ENCODE results near the gene PI4K2A. TPM values are rescaled to one million over a fixed set of nuclear protein-coding genes. Genes with fewer than 3 reads are reported as not detected.

Gene PI4K2A
- total and polyA plus RNA-seq, 2 of the 4 experiments (the other 2 are of a cell fraction), result 15.8 to 27.3 TPM

- peak overlapping the region; percentile 99 for H3K27ac ChIP-seq (ENCODE audit: insufficient read depth, low read length)
- H3K9ac ChIP-seq (ENCODE audit: low read depth, low read length), result peak overlapping the region; percentile 91
- BruUV-seq (replicated peaks), result TSS peak; percentile 66
- H2BK5ac ChIP-seq (ENCODE audit: low read depth, low read length, poor library complexity, severe bottlenecking), result peak overlapping the region; percentile 99
- H4K20me1 ChIP-seq (ENCODE audit: insufficient read depth, low read length), result peaks cover 43% of the 10 kb centered on the region
- ATAC-seq (ENCODE audit: low read depth) (no peak), DNase-seq (no peak)
- dilution Hi-C loops (cut with HindIII; ENCODE audit: low sequenced_read_pairs, unreplicated experiment) (no loop called here), in situ Hi-C loops (cut with MboI; ENCODE audit: low sequenced_read_pairs) (no loop called here), intact Hi-C loops (cut with micrococcal nuclease) (no loop called here)
- H3K27me3 ChIP-seq (ENCODE audit: control insufficient read depth, insufficient read depth, low read length), result no peaks in the 10 kb centered on the region
- ChIA-PET POLR2A (ENCODE audit: unreplicated experiment) (interaction anchor here (0.7 to 2.0 kb wide), 3 partner anchors 9 to 28 kb away, joined by 3 to 6 read pairs (median 5); partner anchors contain the start of gene AVPI1), CTCF (interaction anchor here (1.3 to 1.5 kb wide), 3 partner anchors 14 to 39 kb away, joined by 3 to 6 read pairs (median 4); partner anchors contain the start of gene ZFYVE27)
- peak overlapping the region; percentile 26; the same call in 1 of the 2 replicates for H3K18ac ChIP-seq (ENCODE audit: low read depth, low read length)
- WGBS, 2 experiments (ENCODE audit: extremely low coverage in 2 of 2, insufficient read length in 1 of 2), result no CpG with 5 or more reads among the region's 8 CpGs
- H3K4me3 ChIP-seq (ENCODE audit: insufficient read depth, low read depth, low read length), result peak overlapping the region; percentile 97
- H3K23ac ChIP-seq (ENCODE audit: low read depth, low read length), result peak overlapping the region; percentile 70
- H4K8ac ChIP-seq (ENCODE audit: low read depth in 2 of 2, low read length in 2 of 2), result peak overlapping the region; percentile 77 to 97; a peak in 3 of 4 replicates
- H2AK5ac ChIP-seq (ENCODE audit: low read depth, low read length), result peak overlapping the region; percentile 33
- H3K36me3 ChIP-seq (ENCODE audit: control insufficient read depth, insufficient read depth, low read length), result peaks cover 31% of the 10 kb centered on the region
- TF ChIP-seq RFX5 (IDR thresholded peaks at IDR 0.05; ENCODE audit: low read depth, low read length) (no peak), BHLHE40 (IDR thresholded peaks at IDR 0.05; ENCODE audit: low read depth, low read length) (no peak), ELK1 (IDR thresholded peaks at IDR 0.05; ENCODE audit: borderline replicate concordance, low read depth, low read length) (no peak), CTCF (conservative IDR thresholded peaks at IDR 0.05; ENCODE audit: low read depth, low read length) (no peak), POLR2A (IDR thresholded peaks at IDR 0.05; ENCODE audit: low read depth, low read length) (no peak), RCOR1 (IDR thresholded peaks at IDR 0.05; ENCODE audit: insufficient replicate concordance, low read length) (no peak), SMC3 (IDR thresholded peaks at IDR 0.05; ENCODE audit: low read depth, low read length) (no peak), FOS (IDR thresholded peaks at IDR 0.05; ENCODE audit: low read depth, low read length) (no peak), CHD1 (IDR thresholded peaks at IDR 0.05; ENCODE audit: low read depth, low read length) (no peak)
- H2AFZ ChIP-seq (replicated peaks; ENCODE audit: low read length, poor library complexity), result peak overlapping the region; percentile 94
- peak overlapping the region; percentile 50 for H4K5ac ChIP-seq (ENCODE audit: low read depth, low read length)
- H2BK20ac ChIP-seq (ENCODE audit: low read depth, low read length), result peak overlapping the region; percentile 12; the same call in 1 of the 2 replicates
- peaks cover 28% of the 10 kb centered on the region for H3K4me1 ChIP-seq (ENCODE audit: control insufficient read depth, insufficient read depth, low read length)
- H3K79me1 ChIP-seq (ENCODE audit: low read depth in 1 of 2, low read length in 2 of 2), result peaks cover 41 to 67% of the 10 kb centered on the region in 2 experiments; a peak in 3 of 4 replicates
- H3K56ac ChIP-seq (ENCODE audit: extremely low read depth, insufficient read depth, low read length), result peak overlapping the region; percentile 71; the same call in 1 of the 2 replicates
- peak overlapping the region; percentile 98 for H4K91ac ChIP-seq (ENCODE audit: insufficient read depth, low read depth, low read length)
- H3K9me3 ChIP-seq (ENCODE audit: control insufficient read depth, insufficient read depth, low read length), result no peaks in the 10 kb centered on the region
- H3K14ac ChIP-seq (replicated peaks; ENCODE audit: low read depth, low read length), result peak overlapping the region; percentile 93
- H3K9me1 ChIP-seq (ENCODE audit: insufficient read depth, low read length), result peaks cover 24% of the 10 kb centered on the region
- peak overlapping the region; percentile 91 for H3K4me2 ChIP-seq (ENCODE audit: low read depth, low read length)
- peak overlapping the region; percentile 95 for H3K4ac ChIP-seq (ENCODE audit: low read depth, low read length)
- peak overlapping the region; percentile 48; the same call in 1 of the 2 replicates for H2BK120ac ChIP-seq (ENCODE audit: low read depth, low read length)
- 0 out of 3 replicates have a peak overlapping the region, but pooled peaks have one; percentile 26 for H2BK15ac ChIP-seq (ENCODE audit: low read depth, low read length)
- peak overlapping the region; percentile 99 for H2AK9ac ChIP-seq (replicated peaks; ENCODE audit: low read depth, low read length, poor library complexity)
These were observed 74.9 kb downstream of the PI4K2A start for GRCh38 chr10:97715259-97715874.
